Endothelial cell of umbilical vein (primary cell): ENCODE measurements around the gene PLEKHG7. TPM values are rescaled to one million over a fixed set of nuclear protein-coding genes. Genes with fewer than 3 reads are reported as not detected.

Experiments used
- BruUV-seq: library from RNA; stranded (reverse); fragments of 400-500 nt; replicated peaks from 2 replicates; lab custom pipeline; 2021; lab: Mats Ljungman, UMichigan
- CTCF ChIA-PET: fragments of 300-600, 350-600 bp; sonication (Branson Sonifier 250); formaldehyde crosslinking; loops from one replicate; lab custom pipeline; 2021; ENCODE audit warnings: antibody characterized with exemption, inconsistent platforms; lab: Charles Lee
- POLR2A ChIA-PET: fragments of 300-600, 350-600 bp; sonication (Branson Sonifier 250); formaldehyde crosslinking; loops from one replicate; lab custom pipeline; 2021; ENCODE audit warnings: antibody characterized with exemption, inconsistent platforms; lab: Charles Lee
- DNase-seq: peaks from one replicate; pipeline ENCODE4 v3.0.0-alpha.2; 2011; ENCODE audit warnings: low read depth, low spot score
- FAIRE-seq: peaks from 2 replicates; lab custom pipeline; 2011; peaks lifted over from hg19 to GRCh38; lab: Jason Lieb, UNC
- H2AFZ ChIP-seq: 2 replicates; pipeline ENCODE4 v1.6.0; 2012; ENCODE audit warnings: low read depth, low read length, control low read depth, inconsistent platforms
- H3K27ac ChIP-seq: 2 replicates; pipeline ENCODE4 v1.5.1; 2011; ENCODE audit warnings: low read depth, mild to moderate bottlenecking, control low read depth, low read length, moderate library complexity; ENCODE audit not compliant: insufficient read depth
- H3K27me3 ChIP-seq, 2 experiments: 2 replicates each; pipeline versions ENCODE4 v1.6.0 to v1.6.1; 2011; ENCODE audit warnings: low read length in 2 of 2, mixed read lengths in 1 of 2; ENCODE audit not compliant: control insufficient read depth in 2 of 2, insufficient read depth in 2 of 2
- H3K36me3 ChIP-seq, 2 experiments: 2 replicates in 1 of 2; 3 replicates in 1 of 2; pipeline ENCODE4 v1.5.1; 2011; ENCODE audit warnings: low read length in 2 of 2, mild to moderate bottlenecking in 1 of 2, moderate library complexity in 1 of 2; ENCODE audit not compliant: control insufficient read depth in 2 of 2, insufficient read depth in 2 of 2; ENCODE audit errors: extremely low read depth in 1 of 2
- H3K4me1 ChIP-seq: 3 replicates; pipeline ENCODE4 v1.5.1; 2011; ENCODE audit warnings: mild to moderate bottlenecking, low read length; ENCODE audit not compliant: control insufficient read depth, insufficient read depth; ENCODE audit errors: extremely low read depth
- H3K4me2 ChIP-seq: 2 replicates; pipeline ENCODE4 v1.6.1; 2011; ENCODE audit warnings: low read length, control low read depth, mixed read lengths; ENCODE audit not compliant: insufficient read depth
- H3K4me3 ChIP-seq, 3 experiments: fragments of 200-600 bp in 1 of 3; sonication (generic), shearing (Covaris generic) in 1 of 3; replicated peaks in 1 of 3; 2 replicates each; pipeline ENCODE4 v1.5.1; 2011 to 2016; ENCODE audit warnings: control low read depth in 3 of 3, low read length in 3 of 3, mild to moderate bottlenecking in 2 of 3, inconsistent platforms in 1 of 3, low read depth in 1 of 3, moderate library complexity in 1 of 3; ENCODE audit not compliant: insufficient read depth in 1 of 3
- H3K79me2 ChIP-seq: 2 replicates; pipeline ENCODE4 v1.6.0; 2012; ENCODE audit warnings: low read length, inconsistent platforms; ENCODE audit not compliant: control insufficient read depth, insufficient read depth
- H3K9ac ChIP-seq: replicated peaks from 2 replicates; pipeline ENCODE3; 2011; ENCODE audit warnings: low read length, control low read depth; ENCODE audit not compliant: insufficient read depth; ENCODE audit errors: extremely low read depth
- H3K9me1 ChIP-seq: replicated peaks from 3 replicates; pipeline ENCODE4 v1.6.0; 2011; ENCODE audit warnings: mild to moderate bottlenecking, low read length; ENCODE audit not compliant: control insufficient read depth, insufficient read depth; ENCODE audit errors: extremely low read depth
- H3K9me3 ChIP-seq: replicated peaks from 2 replicates; pipeline ENCODE4 v1.5.1; 2012; ENCODE audit warnings: low read length, inconsistent platforms; ENCODE audit not compliant: control insufficient read depth, insufficient read depth
- H4K20me1 ChIP-seq: replicated peaks from 2 replicates; pipeline ENCODE3; 2011; ENCODE audit warnings: mild to moderate bottlenecking, low read length; ENCODE audit not compliant: control insufficient read depth, insufficient read depth; ENCODE audit errors: extremely low read depth
- EZH2 ChIP-seq: IDR thresholded peaks from 2 replicates; pipeline ENCODE4 v1.6.1; 2012; ENCODE audit warnings: borderline replicate concordance, low read depth, mild to moderate bottlenecking, moderate library complexity, low read length, inconsistent platforms; ENCODE audit not compliant: severe bottlenecking
- GATA2 ChIP-seq: IDR thresholded peaks from 2 replicates; pipeline ENCODE4 v1.7.0; 2011; ENCODE audit warnings: low read depth, mild to moderate bottlenecking, moderate library complexity, mixed read lengths, low read length; ENCODE audit not compliant: insufficient read length, insufficient read depth
- JUN ChIP-seq: IDR thresholded peaks from 2 replicates; pipeline ENCODE4 v1.6.1; 2011; ENCODE audit warnings: borderline replicate concordance, low read depth; ENCODE audit not compliant: insufficient read length, insufficient read depth
- MYC ChIP-seq: IDR thresholded peaks from one replicate; pipeline ENCODE4 v1.6.1; 2011; ENCODE audit warnings: mild to moderate bottlenecking, low read depth, low read length
- POLR2A ChIP-seq: IDR thresholded peaks from 2 replicates; pipeline ENCODE4 v1.6.1; 2012; ENCODE audit warnings: low read depth, mild to moderate bottlenecking, control low read depth, low read length
- POLR2AphosphoS5 ChIP-seq: IDR thresholded peaks from 2 replicates; pipeline ENCODE4 v1.6.1; 2012; ENCODE audit warnings: low read depth, mild to moderate bottlenecking, control low read depth, low read length, moderate library complexity; ENCODE audit not compliant: insufficient read depth
- dilution Hi-C: fragments of 300-500 bp; cut with MboI; formaldehyde crosslinking; loops from one replicate; pipeline ENCODE4 v1.15.0; 2019; ENCODE audit warnings: low sequenced_read_pairs; ENCODE audit not compliant: extremely low pct_ligation_motif_present
- intact Hi-C: fragments of 100-400 bp; cut with micrococcal nuclease; formaldehyde crosslinking; loops from one replicate; pipeline ENCODE4 v1.10.0; 2022
- polyA plus RNA-seq, 4 experiments: library from polyadenylated mRNA; depleted of rRNA in 3 of 4; stranded (reverse) in 3 of 4; unstranded in 1 of 4; fragments of >200 nt; gene quantifications; 2 replicates each; pipeline versions ENCODE4 v1.2.1 to v1.2.3, GENCODE V29; 2011 to 2012; ENCODE audit warnings: missing spikeins in 1 of 4
- total RNA-seq: library from RNA; stranded (reverse); gene quantifications from 2 replicates; pipeline ENCODE4 v1.2.3, GENCODE V29; 2021
- TF ChIP-seq, protein P1 (sequence below): IDR thresholded peaks from 2 replicates; pipeline ENCODE4 v1.6.1; 2011; ENCODE audit not compliant: insufficient read depth, insufficient read length

PLEKHG7 gene
- total and polyA plus RNA-seq, 2 donors (not counting 3 experiments of a cell fraction or from before 2014, with no cell fraction given), result not detected

GRCh38 chr12:92673756-92674155, 29.0 kb upstream of the PLEKHG7 start:
- Histone ChIP-seq H3K36me3 (no peaks in the 10 kb centered on the region), H2AFZ (no peak overlapping the region), H4K20me1 (no peaks in the 10 kb centered on the region), H3K9ac (no peak overlapping the region), H3K79me2 (no peaks in the 10 kb centered on the region), H3K4me1 (no peaks in the 10 kb centered on the region), H3K9me3 (no peaks in the 10 kb centered on the region), H3K4me2 (no peak overlapping the region), H3K9me1 (no peaks in the 10 kb centered on the region), H3K27ac (no peak overlapping the region), H3K27me3 (peaks cover 0 to 3% of the 10 kb centered on the region in 2 experiments), H3K4me3 (no peak overlapping the region)
- no peak for TF ChIP-seq GATA2
- TF ChIP-seq MYC, result no peak
- TF ChIP-seq EZH2, result no peak
- TF ChIP-seq POLR2A, result no peak
- TF ChIP-seq, protein P1, sequence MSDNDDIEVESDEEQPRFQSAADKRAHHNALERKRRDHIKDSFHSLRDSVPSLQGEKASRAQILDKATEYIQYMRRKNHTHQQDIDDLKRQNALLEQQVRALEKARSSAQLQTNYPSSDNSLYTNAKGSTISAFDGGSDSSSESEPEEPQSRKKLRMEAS, result no peak
- no peak for TF ChIP-seq JUN
- no TSS peak for BruUV-seq
- CTCF ChIA-PET, result no interaction called here
- intact Hi-C loops (no loop called here), dilution Hi-C loops (no loop called here)
- DNase-seq (no peak), FAIRE-seq (no peak)
- POLR2A ChIA-PET, result no interaction called here

DNA sequence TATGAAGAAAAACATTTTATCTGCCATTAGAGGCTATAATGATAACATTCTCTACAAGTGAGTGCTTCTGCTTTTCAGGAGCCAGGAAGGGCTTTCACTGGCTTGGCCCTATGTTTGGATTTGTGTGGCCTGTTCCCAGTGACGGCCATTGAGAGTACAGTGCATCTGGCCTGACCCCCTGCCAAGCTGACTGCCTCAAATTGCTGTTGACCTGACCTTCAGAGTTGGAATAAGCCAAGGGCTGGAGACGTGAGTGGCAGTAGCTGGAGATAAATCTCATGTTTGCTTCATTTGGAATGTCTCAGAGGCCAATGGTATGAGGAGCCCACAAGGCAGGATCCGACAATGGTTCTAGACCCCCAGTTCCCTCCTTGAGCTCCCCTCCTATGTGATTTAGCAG, 28.3 kb upstream of the PLEKHG7 start:
- intact Hi-C loops (no loop called here), dilution Hi-C loops (no loop called here)
- H3K27me3 ChIP-seq, result peaks cover 0 to 1% of the 10 kb centered on the region in 2 experiments
- no peaks in the 10 kb centered on the region for H3K79me2 ChIP-seq
- H3K9ac ChIP-seq, result no peak overlapping the region
- H3K4me3 ChIP-seq, result no peak overlapping the region
- no peaks in the 10 kb centered on the region for H4K20me1 ChIP-seq
- no peak overlapping the region for H3K27ac ChIP-seq
- H3K4me2 ChIP-seq, result no peak overlapping the region
- no peaks in the 10 kb centered on the region for H3K4me1 ChIP-seq
- H3K9me1 ChIP-seq, result no peaks in the 10 kb centered on the region
- ChIA-PET CTCF (no interaction called here), POLR2A (no interaction called here)
- no TSS peak for BruUV-seq
- TF ChIP-seq EZH2 (no peak), POLR2AphosphoS5 (no peak), POLR2A (no peak), JUN (no peak)
- no peak overlapping the region for H2AFZ ChIP-seq
- no peaks in the 10 kb centered on the region for H3K36me3 ChIP-seq
- FAIRE-seq, result no peak
- no peaks in the 10 kb centered on the region for H3K9me3 ChIP-seq
- no peak for DNase-seq
